H1 (cell line): ENCODE measurements around the gene ZNF454. TPM values are rescaled to one million over a fixed set of nuclear protein-coding genes. Genes with fewer than 3 reads are reported as not detected.

Experiments
- CTCF ChIA-PET: fragments of 300-600 bp; sonication (Branson Sonifier 250); formaldehyde crosslinking; loops from one replicate; lab custom pipeline; 2021; ENCODE audit not compliant: partially characterized antibody; lab: Charles Lee
- POLR2A ChIA-PET: fragments of 300-600 bp; sonication (Branson Sonifier 250); formaldehyde crosslinking; loops from one replicate; lab custom pipeline; 2021; ENCODE audit warnings: inconsistent platforms; ENCODE audit not compliant: partially characterized antibody; lab: Charles Lee
- DNase-seq, 2 experiments: peaks; one replicate each; pipeline versions ENCODE4 v3.0.0 to v3.0.0-alpha.2; 2010 to 2022; ENCODE audit warnings: low spot score in 2 of 2, low read depth in 1 of 2, mixed read lengths in 1 of 2
- FAIRE-seq: peaks from 2 replicates; lab custom pipeline; 2011; peaks lifted over from hg19 to GRCh38; lab: Jason Lieb, UNC
- H2AFZ ChIP-seq: 2 replicates; pipeline ENCODE4 v1.8.1; 2012; ENCODE audit warnings: low read length, inconsistent platforms
- H2AK5ac ChIP-seq: 2 replicates; pipeline ENCODE4 v1.6.1; 2013; ENCODE audit warnings: low read depth, low read length
- H2BK120ac ChIP-seq: replicated peaks from 2 replicates; pipeline ENCODE3; 2013; ENCODE audit warnings: low read depth, low read length, inconsistent platforms
- H2BK12ac ChIP-seq: 2 replicates; pipeline ENCODE4 v1.6.1; 2013; ENCODE audit warnings: low read depth, low read length
- H2BK15ac ChIP-seq: 2 replicates; pipeline ENCODE4 v1.6.1; 2013; ENCODE audit warnings: low read length
- H2BK20ac ChIP-seq: 2 replicates; pipeline ENCODE4 v1.6.1; 2013; ENCODE audit warnings: low read length
- H2BK5ac ChIP-seq: 2 replicates; pipeline ENCODE4 v1.6.1; 2013; ENCODE audit warnings: low read depth, low read length
- H3K14ac ChIP-seq: 2 replicates; pipeline ENCODE4 v1.6.1; 2013; ENCODE audit warnings: inconsistent platforms; ENCODE audit not compliant: insufficient read length
- H3K18ac ChIP-seq: 2 replicates; pipeline ENCODE4 v1.6.1; 2013; ENCODE audit warnings: low read length; ENCODE audit errors: extremely low read depth
- H3K23ac ChIP-seq: 2 replicates; pipeline ENCODE4 v1.6.1; 2013; ENCODE audit warnings: inconsistent platforms; ENCODE audit not compliant: insufficient read length
- H3K23me2 ChIP-seq: 2 replicates; pipeline ENCODE4 v1.6.1; 2013; ENCODE audit warnings: low read depth, low read length
- H3K27ac ChIP-seq: 2 replicates; pipeline ENCODE4 v1.6.1; 2011; ENCODE audit warnings: low read depth, low read length, inconsistent platforms
- H3K27me3 ChIP-seq, 4 experiments: replicated peaks in 1 of 4; 1 replicate in 1 of 4; 2 replicates in 3 of 4; pipeline versions ENCODE4 v1.6.1 to v1.8.1; 2011 to 2013; ENCODE audit warnings: low read length in 3 of 4, mild to moderate bottlenecking in 3 of 4, inconsistent platforms in 2 of 4, mixed read lengths in 2 of 4, moderate library complexity in 1 of 4; ENCODE audit not compliant: control insufficient read depth in 3 of 4, insufficient read depth in 3 of 4; ENCODE audit errors: extremely low read depth in 1 of 4
- H3K36me3 ChIP-seq, 4 experiments: 2 replicates each; pipeline versions ENCODE4 v1.6.1 to v1.8.1; 2011 to 2013; ENCODE audit warnings: mild to moderate bottlenecking in 4 of 4, low read length in 3 of 4, moderate library complexity in 2 of 4, control low read depth in 1 of 4, inconsistent platforms in 1 of 4; ENCODE audit not compliant: insufficient read depth in 4 of 4, control insufficient read depth in 2 of 4
- H3K4ac ChIP-seq: replicated peaks from 2 replicates; pipeline ENCODE3; 2013; ENCODE audit warnings: low read length, low read depth, mixed read lengths, inconsistent platforms; ENCODE audit not compliant: insufficient read length
- H3K4me1 ChIP-seq, 4 experiments: replicated peaks in 1 of 4; 1 replicate in 1 of 4; 2 replicates in 3 of 4; pipeline versions ENCODE4 v1.6.1 to v1.8.1; 2011 to 2013; ENCODE audit warnings: low read length in 3 of 4, inconsistent platforms in 2 of 4, mixed read lengths in 1 of 4; ENCODE audit not compliant: insufficient read depth in 4 of 4, control insufficient read depth in 3 of 4
- H3K4me2 ChIP-seq, 2 experiments: 2 replicates each; pipeline versions ENCODE4 v1.6.1 to v1.8.1; 2011 to 2013; ENCODE audit warnings: low read depth in 2 of 2, low read length in 2 of 2, control low read depth in 1 of 2, inconsistent platforms in 1 of 2, mild to moderate bottlenecking in 1 of 2; ENCODE audit not compliant: insufficient read depth in 1 of 2
- H3K4me3 ChIP-seq, 4 experiments: fragments of 200-600, 300-600 bp in 1 of 4; sonication (generic), shearing (Covaris generic), sonication (Bioruptor Twin) in 1 of 4; 2 replicates each; pipeline versions ENCODE4 v1.5.1 to v1.8.1; 2011 to 2016; ENCODE audit warnings: low read length in 4 of 4, low read depth in 3 of 4, control low read depth in 2 of 4, inconsistent platforms in 2 of 4, mild to moderate bottlenecking in 2 of 4, mixed read lengths in 1 of 4, moderate library complexity in 1 of 4; ENCODE audit not compliant: insufficient read depth in 2 of 4; ENCODE audit errors: extremely low read depth in 1 of 4
- H3K56ac ChIP-seq: replicated peaks from 2 replicates; pipeline ENCODE3; 2013; ENCODE audit warnings: low read depth, mild to moderate bottlenecking, mixed read lengths, low read length, inconsistent platforms; ENCODE audit not compliant: insufficient read length
- H3K79me1 ChIP-seq: 2 replicates; pipeline ENCODE4 v1.6.1; 2013; ENCODE audit warnings: low read depth, low read length, control low read depth
- H3K79me2 ChIP-seq, 2 experiments: 2 replicates each; pipeline versions ENCODE4 v1.6.1 to v1.8.1; 2012 to 2013; ENCODE audit warnings: low read length in 2 of 2, mild to moderate bottlenecking in 2 of 2, inconsistent platforms in 1 of 2; ENCODE audit not compliant: insufficient read depth in 2 of 2, control insufficient read depth in 1 of 2
- H3K9ac ChIP-seq, 4 experiments: replicated peaks in 1 of 4; 1 replicate in 1 of 4; 2 replicates in 3 of 4; pipeline versions ENCODE4 v1.6.1 to v1.8.1; 2011 to 2013; ENCODE audit warnings: low read depth in 3 of 4, low read length in 3 of 4, control low read depth in 2 of 4, mild to moderate bottlenecking in 2 of 4, moderate library complexity in 2 of 4, inconsistent platforms in 1 of 4; ENCODE audit errors: extremely low read depth in 1 of 4
- H3K9me3 ChIP-seq, 2 experiments: 2 replicates each; pipeline versions ENCODE4 v1.6.1 to v1.8.1; 2012 to 2013; ENCODE audit warnings: mild to moderate bottlenecking in 2 of 2, moderate library complexity in 2 of 2, control low read depth in 1 of 2, inconsistent platforms in 1 of 2, low read depth in 1 of 2, low read length in 1 of 2, mixed read lengths in 1 of 2; ENCODE audit not compliant: insufficient read depth in 2 of 2
- H4K20me1 ChIP-seq, 2 experiments: replicated peaks in 1 of 2; 2 replicates each; pipeline versions ENCODE3 to v1.8.1; 2011 to 2013; ENCODE audit warnings: inconsistent platforms in 2 of 2, low read length in 2 of 2, mild to moderate bottlenecking in 1 of 2; ENCODE audit not compliant: insufficient read depth in 2 of 2, control insufficient read depth in 1 of 2
- H4K5ac ChIP-seq: 2 replicates; pipeline ENCODE4 v1.6.1; 2013; ENCODE audit warnings: low read length, low read depth, mixed read lengths, inconsistent platforms; ENCODE audit not compliant: insufficient read length
- H4K8ac ChIP-seq: 2 replicates; pipeline ENCODE4 v1.8.0; 2013; ENCODE audit warnings: mild to moderate bottlenecking, moderate library complexity, low read length, inconsistent platforms; ENCODE audit not compliant: insufficient read depth; ENCODE audit errors: extremely low read depth
- H4K91ac ChIP-seq: replicated peaks from 2 replicates; pipeline ENCODE3; 2013; ENCODE audit warnings: low read length, mixed read lengths, inconsistent platforms; ENCODE audit not compliant: insufficient read length
- ATF3 ChIP-seq: IDR thresholded peaks from 2 replicates; pipeline ENCODE4 v1.6.1; 2011; ENCODE audit warnings: low read depth, mild to moderate bottlenecking, low read length; ENCODE audit not compliant: insufficient read depth
- CREB1 ChIP-seq: IDR thresholded peaks from 2 replicates; pipeline ENCODE4 v1.6.1; 2012; ENCODE audit warnings: inconsistent platforms
- EP300 ChIP-seq, 2 experiments: IDR thresholded peaks; 1 replicate in 1 of 2; 2 replicates in 1 of 2; pipeline ENCODE4 v1.6.1; 2011 to 2012; ENCODE audit warnings: low read depth in 2 of 2, low read length in 2 of 2, mild to moderate bottlenecking in 2 of 2, borderline replicate concordance in 1 of 2, inconsistent platforms in 1 of 2, moderate library complexity in 1 of 2
- HDAC2 ChIP-seq, 2 experiments: fragments of 300-600 bp in 1 of 2; sonication (generic) in 1 of 2; IDR thresholded peaks; 2 replicates each; pipeline ENCODE4 v1.6.1; 2011 to 2012; ENCODE audit warnings: low read depth in 2 of 2, low read length in 2 of 2, mild to moderate bottlenecking in 2 of 2, moderate library complexity in 2 of 2, borderline replicate concordance in 1 of 2, inconsistent platforms in 1 of 2
- MAX ChIP-seq: IDR thresholded peaks from 2 replicates; pipeline ENCODE4 v1.6.1; 2012; ENCODE audit warnings: inconsistent platforms
- NRF1 ChIP-seq: IDR thresholded peaks from 2 replicates; pipeline ENCODE4 v1.6.1; 2011; ENCODE audit warnings: mild to moderate bottlenecking, low read depth, low read length, improper control_type of control experiment
- POLR2A ChIP-seq, 2 experiments: IDR thresholded peaks; 1 replicate in 1 of 2; 2 replicates in 1 of 2; pipeline ENCODE4 v1.6.1; 2011; ENCODE audit warnings: low read depth in 2 of 2, low read length in 2 of 2, mild to moderate bottlenecking in 2 of 2; ENCODE audit errors: control extremely low read depth in 1 of 2
- POU5F1 ChIP-seq: IDR thresholded peaks from 2 replicates; pipeline ENCODE4 v1.6.1; 2011; ENCODE audit warnings: low read depth, mild to moderate bottlenecking, low read length, moderate library complexity
- SP1 ChIP-seq: IDR thresholded peaks from 2 replicates; pipeline ENCODE4 v1.6.1; 2011; ENCODE audit warnings: low read depth, low read length
- SP2 ChIP-seq: IDR thresholded peaks from 2 replicates; pipeline ENCODE4 v1.6.1; 2012; ENCODE audit warnings: mild to moderate bottlenecking, low read length, inconsistent platforms
- TEAD4 ChIP-seq: IDR thresholded peaks from 2 replicates; pipeline ENCODE4 v1.6.1; 2012; ENCODE audit warnings: low read depth, low read length, inconsistent platforms, mixed read lengths
- USF2 ChIP-seq: IDR thresholded peaks from 2 replicates; pipeline ENCODE4 v1.6.1; 2011; ENCODE audit warnings: low read length, improper control_type of control experiment
- ZNF274 ChIP-seq: IDR thresholded peaks from 2 replicates; pipeline ENCODE4 v1.7.0; 2012; ENCODE audit warnings: low read length, borderline replicate concordance; ENCODE audit errors: extremely low read depth
- WGBS, 2 experiments: shearing (Covaris generic) in 1 of 2; methylation state at CpG; one replicate each; pipeline versions ENCODE4 v1.1.6 to v1.1.7; 2013 to 2015; ENCODE audit warnings: low lambda C conversion rate in 2 of 2, mixed read lengths in 2 of 2, inconsistent platforms in 1 of 2, low coverage in 1 of 2, missing lambda C conversion rate in 1 of 2; ENCODE audit not compliant: insufficient replicate concordance in 2 of 2, insufficient coverage in 1 of 2, insufficient read length in 1 of 2; ENCODE audit errors: extremely low coverage in 1 of 2, missing lambda C conversion rate in 1 of 2; 5-methylcytosine and 5-hydroxymethylcytosine counted together
- polyA plus RNA-seq, 7 experiments: library from polyadenylated mRNA; depleted of rRNA in 3 of 7; stranded (reverse) in 5 of 7; unstranded in 2 of 7; fragments of >200 nt in 5 of 7; fragments of 200-250 nt in 2 of 7; gene quantifications; 1 replicate in 5 of 7; 2 replicates in 1 of 7; 4 replicates in 1 of 7; pipeline versions ENCODE4 v1.2.1 to v1.2.3, GENCODE V29; 2011 to 2013; ENCODE audit warnings: missing spikeins in 2 of 7, mixed read lengths in 2 of 7
- total RNA-seq: library from RNA; stranded (reverse); fragmentation: NEBNext Ultra II Directional; extraction: Animal tissue kit (Norgen Biotek cat#: 25700); gene quantifications from 2 replicates; pipeline ENCODE4 v1.2.1, GENCODE V29; 2021

ZNF454 gene
- total and polyA plus RNA-seq, 2 of the 8 experiments (the other 6 are each of a cell fraction or from before 2014, with no cell fraction given), result 0.33 to 1.2 TPM

- Histone ChIP-seq H4K5ac (no peak overlapping the region), H2BK120ac (no peak overlapping the region), H2BK15ac (no peak overlapping the region), H3K27me3 (peaks cover 26 to 47% (median 44%) of the 10 kb centered on the region in 4 experiments), H3K9me3 (peaks cover 7 to 27% of the 10 kb centered on the region in 2 experiments), H4K20me1 (peaks cover 1 to 4% of the 10 kb centered on the region in 2 experiments), H3K9ac (no peak overlapping the region), H3K56ac (no peak overlapping the region), H3K18ac (no peak overlapping the region), H3K4me2 (peak overlapping the region in 1 of 2 experiments; percentile 68; a peak in 2 of 4 replicates), H2BK5ac (no peak overlapping the region), H2AFZ (no peak overlapping the region), H3K23ac (no peak overlapping the region), H2AK5ac (no peak overlapping the region), H3K79me1 (no peaks in the 10 kb centered on the region), H3K27ac (no peak overlapping the region), H4K91ac (no peak overlapping the region), H3K79me2 (no peaks in the 10 kb centered on the region), H2BK12ac (no peak overlapping the region), H2BK20ac (no peak overlapping the region), H3K23me2 (peaks cover 9% of the 10 kb centered on the region; the same call in 1 of the 2 replicates), H4K8ac (no peak overlapping the region), H3K36me3 (no peaks in the 10 kb centered on the region; a peak in 1 of 8 replicates), H3K4me3 (no peak overlapping the region), H3K4ac (no peak overlapping the region), H3K14ac (no peak overlapping the region), H3K4me1 (peaks cover 0 to 13% (median 1%) of the 10 kb centered on the region in 4 experiments; a peak in 5 of 7 replicates)
- POLR2A ChIA-PET, result no interaction called here
- 82% methylated on average over 11 of the region's 11 CpGs; no CpG with 5 or more reads in 1 of the 2 experiments for WGBS, 2 experiments
- no peak for FAIRE-seq
- CTCF ChIA-PET, result interaction anchor here (0.7 to 1.1 kb wide), 2 partner anchors 13 to 191 kb away, joined by 3 read pairs; no protein-coding TSS in a partner anchor
- DNase-seq, result no peak
- TF ChIP-seq SP2, result no peak
- no peak for TF ChIP-seq USF2
- no peak for TF ChIP-seq POLR2A (IDR thresholded peaks at IDR 0.05; ENCODE audit: control extremely low read depth in 1 of 2, low read depth in 2 of 2, low read length in 2 of 2)
- TF ChIP-seq EP300 (IDR thresholded peaks at IDR 0.05; ENCODE audit: borderline replicate concordance in 1 of 2, low read depth in 2 of 2, low read length in 2 of 2), result no peak
- TF ChIP-seq SP1, result no peak
- TF ChIP-seq ZNF274, result no peak
- no peak for TF ChIP-seq MAX
- no peak for TF ChIP-seq NRF1
- no peak for TF ChIP-seq POU5F1
- TF ChIP-seq HDAC2 (IDR thresholded peaks at IDR 0.05; ENCODE audit: borderline replicate concordance in 1 of 2, low read depth in 2 of 2, low read length in 2 of 2), result no peak
- TF ChIP-seq CREB1, result no peak
- TF ChIP-seq TEAD4, result no peak
- no peak for TF ChIP-seq ATF3
Observed at GRCh38 chr5:178996156-178996555, 55.2 kb downstream of the ZNF454 start.
